Adrenal gland (tissue), 12 donors: ENCODE measurements around the gene ABCF3. TPM values are rescaled to one million over a fixed set of nuclear protein-coding genes. Genes with fewer than 3 reads are reported as not detected.

Experiments
- DNase-seq, 7 donors: peaks; one replicate each; pipeline ENCODE4 v3.0.0-alpha.2; 2019 to 2020
- H3K27ac ChIP-seq, 5 donors: fragments of 200-600 bp; sonication (generic) in 4 of 5; 1 replicate in 3 of 5; 2 replicates in 2 of 5; pipeline versions ENCODE4 v1.5.1 to v1.8.0; 2016 to 2020; ENCODE audit warnings: mild to moderate bottlenecking in 1 of 5
- H3K27me3 ChIP-seq: fragments of 200-600 bp; 2 replicates; pipeline ENCODE4 v1.8.0; 2021
- H3K36me3 ChIP-seq, 2 donors: fragments of 200-600 bp; replicated peaks in 1 of 2; 1 replicate in 1 of 2; 2 replicates in 1 of 2; pipeline versions ENCODE4 v1.5.1 to v1.8.0; 2018 to 2022
- H3K4me1 ChIP-seq, 2 donors: fragments of 200-600 bp; replicated peaks in 1 of 2; 1 replicate in 1 of 2; 2 replicates in 1 of 2; pipeline versions ENCODE4 v1.5.1 to v1.8.0; 2018 to 2021
- H3K4me3 ChIP-seq, 4 donors: fragments of 200-600 bp; sonication (generic) in 3 of 4; one replicate each; pipeline ENCODE4 v1.5.1; 2016 to 2018
- H3K9me3 ChIP-seq, 3 donors: fragments of 200-600 bp; sonication (generic) in 1 of 3; replicated peaks in 1 of 3; 1 replicate in 2 of 3; 2 replicates in 1 of 3; pipeline versions ENCODE4 v1.5.1 to v1.8.0; 2016 to 2021
- CTCF ChIP-seq, 6 experiments: fragments of 450-650 bp in 4 of 6; fragments of 200-600 bp in 2 of 6; sonication (generic) in 1 of 6; IDR thresholded peaks; 1 replicate in 5 of 6; 2 replicates in 1 of 6; pipeline versions ENCODE4 v1.5.1 to v1.8.0; 2016 to 2021; ENCODE audit warnings: antibody characterized with exemption in 6 of 6, mild to moderate bottlenecking in 2 of 6, moderate library complexity in 1 of 6
- POLR2A ChIP-seq, 2 donors: fragments of 450-650 bp; IDR thresholded peaks; one replicate each; pipeline ENCODE4 v1.6.1; 2017; ENCODE audit warnings: antibody characterized with exemption in 2 of 2, mild to moderate bottlenecking in 2 of 2, moderate library complexity in 1 of 2
- WGBS, 4 donors: extraction: QIAGEN DNeasy Blood & Tissue Kit in 2 of 4; methylation state at CpG; one replicate each; pipeline versions ENCODE4 v1.1.5 to v1.1.7; 2013 to 2017; 5-methylcytosine and 5-hydroxymethylcytosine counted together
- intact Hi-C, 2 donors: fragments of 100-400 bp; cut with DNase I; formaldehyde crosslinking; loops; one replicate each; pipeline versions ENCODE4 v1.14.1 to v1.15.0; 2022 to 2023
- polyA plus RNA-seq, 3 donors: library from polyadenylated mRNA; stranded (reverse); fragments of 200-250 nt in 2 of 3; fragments of 350-450 nt in 1 of 3; fragmentation: Illumina TruSeq in 1 of 3; extraction: RNeasy Lipid Tissue Mini Kit (QIAGEN cat#74804) in 1 of 3; gene quantifications; one replicate each; pipeline ENCODE4 v1.2.3, GENCODE V29; 2013 to 2014
- total RNA-seq, 9 donors: library from RNA; depleted of rRNA in 4 of 9; stranded (reverse); fragments of >200 nt in 4 of 9; fragments of 120-200 nt in 1 of 9; fragmentation: NEBNext Ultra II Directional in 1 of 9; extraction: Animal tissue kit (Norgen Biotek cat#: 25700) in 1 of 9; gene quantifications; one replicate each; pipeline versions ENCODE4 v1.1.0 to v1.2.4, GENCODE V29; 2013 to 2023
- donor health status: healthy with polysubstance abuse.
- donor health status: Bipolar disorder and iron deficiency.
- donor health status: DM: yes; HTN: yes; CAD: no.
- donor health status: DM: no; HTN: no; CAD: no.
- donor health status: DM: no; HTN: no; CAD: no.
- donor health status: DM: yes; HTN: yes; CAD: no.

ABCF3 gene
- total and polyA plus RNA-seq, 12 donors: 93.6 to 353 (median 201) TPM

GRCh38 chr3:184196536-184196935 is 10.5 kb downstream of the ABCF3 start:
- no peaks in the 10 kb centered on the region for H3K9me3 ChIP-seq

GRCh38 chr3:184198509-184198908 is 12.5 kb downstream of the ABCF3 start:
- intact Hi-C loops: no loop called here
- DNase-seq: no peak
- 80 to 98% (median 86%) methylated on average over 9 of the region's 9 CpGs for WGBS, 4 donors

More at GRCh38 chr3:184196536-184196935, 10.5 kb downstream of the ABCF3 start:
- Histone ChIP-seq H3K4me3 (no peak overlapping the region), H3K27me3 (no peaks in the 10 kb centered on the region), H3K4me1 (peaks cover 11 to 40% of the 10 kb centered on the region in 2 donors), H3K36me3 (peaks cover 0 to 44% of the 10 kb centered on the region in 2 donors), H3K27ac (peak overlapping the region in 4 of 5 donors; percentile 69 to 88 (median 72))
- TF ChIP-seq CTCF (IDR thresholded peaks at IDR 0.05): no peak
- TF ChIP-seq POLR2A (IDR thresholded peaks at IDR 0.05): peak in 1 of 2 donors; percentile 21
- WGBS, 4 donors: 51 to 57% (median 56%) methylated on average over 5 to 6 of the region's 6 CpGs; no CpG with 5 or more reads in 1 of the 4 donors
- DNase-seq: peak; percentile 63 to 86 (median 84)
- intact Hi-C loops: no loop called here

GRCh38 chr3:184200825-184201224 is 14.8 kb downstream of the ABCF3 start:
- intact Hi-C loops: no loop called here
- H3K36me3 ChIP-seq: peaks cover 0 to 1% of the 10 kb centered on the region in 2 donors
- no peak overlapping the region for H3K4me3 ChIP-seq
- H3K27me3 ChIP-seq: no peaks in the 10 kb centered on the region
- no peaks in the 10 kb centered on the region for H3K9me3 ChIP-seq
- TF ChIP-seq POLR2A (IDR thresholded peaks at IDR 0.05): no peak
- TF ChIP-seq CTCF (IDR thresholded peaks at IDR 0.05): no peak
- H3K27ac ChIP-seq: no peak overlapping the region
- peaks cover 11 to 17% of the 10 kb centered on the region in 2 donors for H3K4me1 ChIP-seq
- no peak for DNase-seq

More at GRCh38 chr3:184198509-184198908, 12.5 kb downstream of the ABCF3 start:
- Histone ChIP-seq H3K36me3 (peaks cover 0 to 24% of the 10 kb centered on the region in 2 donors), H3K27me3 (no peaks in the 10 kb centered on the region), H3K9me3 (no peaks in the 10 kb centered on the region), H3K4me3 (no peak overlapping the region), H3K27ac (peak overlapping the region in 1 of 5 donors; percentile 6), H3K4me1 (peaks cover 11 to 40% of the 10 kb centered on the region in 2 donors)
- TF ChIP-seq POLR2A (IDR thresholded peaks at IDR 0.05) (no peak), CTCF (IDR thresholded peaks at IDR 0.05) (no peak)

DNA sequence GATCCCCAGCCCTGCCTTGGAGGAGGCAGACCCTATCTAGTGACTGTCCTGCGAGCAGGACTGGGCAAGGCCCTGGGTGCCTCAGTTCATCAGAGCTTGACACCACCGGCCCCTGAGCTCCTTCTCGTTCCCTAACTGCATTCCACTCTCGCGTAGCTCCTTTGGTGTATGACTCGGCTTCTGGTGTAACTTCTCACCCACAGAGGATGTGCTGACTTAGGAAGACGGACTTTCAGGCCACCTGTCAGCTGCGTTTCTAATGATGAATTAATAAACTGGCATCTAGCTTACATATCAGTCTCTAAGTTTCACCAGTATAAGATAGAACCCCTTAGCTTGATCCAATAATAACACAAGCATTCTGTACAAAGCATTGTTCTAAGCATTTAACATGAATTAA is 17.5 kb downstream of the ABCF3 start:
- Histone ChIP-seq H3K27me3 (no peaks in the 10 kb centered on the region), H3K9me3 (no peaks in the 10 kb centered on the region), H3K36me3 (no peaks in the 10 kb centered on the region), H3K4me3 (no peak overlapping the region), H3K4me1 (no peaks in the 10 kb centered on the region), H3K27ac (no peak overlapping the region)
- TF ChIP-seq POLR2A (IDR thresholded peaks at IDR 0.05) (no peak), CTCF (IDR thresholded peaks at IDR 0.05) (no peak)
- intact Hi-C loops: no loop called here
- WGBS, 4 donors: 76 to 90% (median 84%) methylated on average over 8 of the region's 8 CpGs
- no peak for DNase-seq
